Endodermal cell (in vitro differentiated cells): ENCODE measurements around the gene DGCR8. TPM values are rescaled to one million over a fixed set of nuclear protein-coding genes. Genes with fewer than 3 reads are reported as not detected.

Experiments
- DNase-seq: peaks from one replicate; pipeline ENCODE4 v3.0.0-alpha.2; 2017
- H3K27ac ChIP-seq: 2 replicates; pipeline ENCODE4 v1.5.1; 2013; ENCODE audit warnings: mild to moderate bottlenecking, low read depth, low read length, moderate library complexity
- H3K27me3 ChIP-seq: 2 replicates; pipeline ENCODE4 v1.6.1; 2013; ENCODE audit warnings: mild to moderate bottlenecking, low read length, moderate library complexity; ENCODE audit not compliant: insufficient read depth, control insufficient read depth, poor library complexity, severe bottlenecking
- H3K36me3 ChIP-seq: 2 replicates; pipeline ENCODE4 v1.7.0; 2013; ENCODE audit warnings: mild to moderate bottlenecking, low read length, moderate library complexity; ENCODE audit not compliant: control insufficient read depth, insufficient read depth
- H3K4me1 ChIP-seq: one replicate; pipeline ENCODE4 v1.7.0; 2013; ENCODE audit warnings: low read length; ENCODE audit not compliant: control insufficient read depth, insufficient read depth
- H3K4me3 ChIP-seq: 2 replicates; pipeline ENCODE4 v1.5.1; 2013; ENCODE audit warnings: mild to moderate bottlenecking, low read length, moderate library complexity
- H3K9ac ChIP-seq: 2 replicates; pipeline ENCODE4 v1.6.1; 2013; ENCODE audit warnings: mild to moderate bottlenecking, low read length, moderate library complexity; ENCODE audit not compliant: poor library complexity, severe bottlenecking; ENCODE audit errors: extremely low read depth
- H3K9me3 ChIP-seq: 2 replicates; pipeline ENCODE4 v1.6.1; 2013; ENCODE audit warnings: mild to moderate bottlenecking, low read length, moderate library complexity; ENCODE audit not compliant: control insufficient read depth
- H3K27ac Mint-ChIP-seq: 2 replicates; pipeline ENCODE4 v1.8.0; 2020; ENCODE audit warnings: mixed read lengths
- H3K27me3 Mint-ChIP-seq: 2 replicates; pipeline ENCODE4 v1.8.0; 2021; ENCODE audit warnings: mild to moderate bottlenecking, mixed read lengths; ENCODE audit not compliant: insufficient read depth
- H3K36me3 Mint-ChIP-seq: 2 replicates; pipeline ENCODE4 v1.8.0; 2020; ENCODE audit warnings: low read depth, mixed read lengths
- H3K4me1 Mint-ChIP-seq: 2 replicates; pipeline ENCODE4 v1.8.0; 2020; ENCODE audit warnings: mixed read lengths
- H3K4me3 Mint-ChIP-seq: 2 replicates; pipeline ENCODE4 v1.8.0; 2020; ENCODE audit warnings: mild to moderate bottlenecking, moderate library complexity, mixed read lengths
- H3K9me3 Mint-ChIP-seq: 2 replicates; pipeline ENCODE4 v1.8.0; 2020; ENCODE audit warnings: mild to moderate bottlenecking, mixed read lengths
- WGBS, 2 experiments: methylation state at CpG; one replicate each; pipeline versions ENCODE4 v1.1.5 to v1.1.7; 2013; ENCODE audit warnings: missing lambda C conversion rate in 2 of 2, mixed read lengths in 1 of 2; ENCODE audit not compliant: insufficient coverage in 1 of 2, insufficient read length in 1 of 2; 5-methylcytosine and 5-hydroxymethylcytosine counted together
- total RNA-seq, 2 donors: library from RNA; stranded (reverse); fragmentation: NEBNext Ultra II Directional in 1 of 2; extraction: Animal tissue kit (Norgen Biotek cat#: 25700) in 1 of 2; gene quantifications; 2 replicates in 1 of 2; 3 replicates in 1 of 2; pipeline ENCODE4 v1.2.1, GENCODE V29; 2021
- TF ChIP-seq, protein P1 (sequence below): fragments of 200-600 bp; sonication (generic); conservative IDR thresholded peaks from 2 replicates; pipeline ENCODE4 v1.5.0; 2021; ENCODE audit warnings: antibody characterized with exemption, mild to moderate bottlenecking

Gene DGCR8
- total RNA-seq, 2 donors from 2014 or later = 61.3 to 76.1 TPM

DNA sequence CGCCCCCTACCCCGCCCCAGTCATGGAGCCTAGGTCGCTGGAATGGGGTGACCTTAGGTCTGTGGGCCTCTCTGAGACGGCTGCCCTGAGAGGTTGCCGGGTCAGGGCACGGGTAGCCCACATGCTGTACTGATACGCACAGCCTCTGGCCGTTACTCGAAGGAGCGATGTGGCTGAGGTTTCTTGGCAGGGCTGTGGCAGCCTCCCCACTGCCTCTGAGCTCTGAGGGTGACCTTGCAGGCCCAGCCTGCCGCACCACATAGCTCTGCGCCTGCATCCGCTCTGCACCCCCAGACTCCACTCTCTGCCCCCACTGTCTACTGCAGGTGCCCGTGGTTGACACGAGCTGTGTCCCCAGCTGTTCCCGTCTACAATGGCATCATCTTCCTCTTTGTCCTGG, 58.8 kb downstream of the DGCR8 start:
- H3K4me3 Mint-ChIP-seq = no peak overlapping the region
- H3K9ac ChIP-seq = no peak overlapping the region
- no peak overlapping the region for H3K27ac ChIP-seq
- H3K36me3 Mint-ChIP-seq = peaks cover 7% of the 10 kb centered on the region
- no peaks in the 10 kb centered on the region for H3K4me1 Mint-ChIP-seq
- H3K4me3 ChIP-seq = no peak overlapping the region
- H3K27me3 Mint-ChIP-seq = no peaks in the 10 kb centered on the region
- TF ChIP-seq, protein P1, sequence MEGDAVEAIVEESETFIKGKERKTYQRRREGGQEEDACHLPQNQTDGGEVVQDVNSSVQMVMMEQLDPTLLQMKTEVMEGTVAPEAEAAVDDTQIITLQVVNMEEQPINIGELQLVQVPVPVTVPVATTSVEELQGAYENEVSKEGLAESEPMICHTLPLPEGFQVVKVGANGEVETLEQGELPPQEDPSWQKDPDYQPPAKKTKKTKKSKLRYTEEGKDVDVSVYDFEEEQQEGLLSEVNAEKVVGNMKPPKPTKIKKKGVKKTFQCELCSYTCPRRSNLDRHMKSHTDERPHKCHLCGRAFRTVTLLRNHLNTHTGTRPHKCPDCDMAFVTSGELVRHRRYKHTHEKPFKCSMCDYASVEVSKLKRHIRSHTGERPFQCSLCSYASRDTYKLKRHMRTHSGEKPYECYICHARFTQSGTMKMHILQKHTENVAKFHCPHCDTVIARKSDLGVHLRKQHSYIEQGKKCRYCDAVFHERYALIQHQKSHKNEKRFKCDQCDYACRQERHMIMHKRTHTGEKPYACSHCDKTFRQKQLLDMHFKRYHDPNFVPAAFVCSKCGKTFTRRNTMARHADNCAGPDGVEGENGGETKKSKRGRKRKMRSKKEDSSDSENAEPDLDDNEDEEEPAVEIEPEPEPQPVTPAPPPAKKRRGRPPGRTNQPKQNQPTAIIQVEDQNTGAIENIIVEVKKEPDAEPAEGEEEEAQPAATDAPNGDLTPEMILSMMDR = no peak
- DNase-seq = no peak
- no peaks in the 10 kb centered on the region for H3K27me3 ChIP-seq
- H3K36me3 ChIP-seq = peaks cover 7% of the 10 kb centered on the region
- H3K27ac Mint-ChIP-seq = no peak overlapping the region
- WGBS, 2 experiments = 92 to 95% methylated on average over 12 to 16 of the region's 16 CpGs
- H3K4me1 ChIP-seq = no peaks in the 10 kb centered on the region
- no peaks in the 10 kb centered on the region for H3K9me3 Mint-ChIP-seq
- no peaks in the 10 kb centered on the region for H3K9me3 ChIP-seq

DNA sequence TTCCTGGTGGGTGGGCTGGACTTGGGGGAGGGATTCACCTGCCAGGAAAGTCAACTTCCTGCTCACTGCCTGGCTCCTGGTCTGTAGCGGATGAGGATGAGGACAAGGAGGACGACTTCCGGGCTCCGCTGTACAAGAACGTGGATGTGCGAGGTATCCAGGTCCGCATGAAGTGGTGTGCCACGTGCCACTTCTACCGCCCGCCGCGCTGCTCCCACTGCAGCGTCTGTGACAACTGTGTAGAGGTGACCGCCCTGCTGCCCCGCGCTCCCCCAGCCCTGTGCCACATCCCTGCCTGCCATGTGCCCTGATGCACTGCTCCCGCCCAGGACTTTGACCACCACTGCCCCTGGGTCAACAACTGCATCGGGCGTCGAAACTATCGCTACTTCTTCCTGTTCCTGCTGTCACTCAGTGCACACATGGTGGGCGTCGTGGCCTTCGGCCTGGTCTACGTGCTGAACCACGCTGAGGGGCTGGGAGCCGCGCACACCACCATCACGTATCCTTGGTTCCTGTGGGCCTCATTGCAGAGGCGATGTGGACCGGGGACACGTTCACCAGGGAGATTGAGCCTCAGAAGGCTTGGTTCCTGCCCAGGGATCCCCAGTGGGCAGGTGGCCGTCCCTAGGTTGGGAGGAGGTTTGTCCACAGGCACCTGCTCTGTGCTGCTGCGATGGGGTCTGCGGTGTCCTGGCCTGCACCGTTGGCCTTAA, 59.5 kb downstream of the DGCR8 start:
- no peaks in the 10 kb centered on the region for H3K9me3 Mint-ChIP-seq
- 96 to 97% methylated on average over 35 to 36 of the region's 36 CpGs for WGBS, 2 experiments

DNA sequence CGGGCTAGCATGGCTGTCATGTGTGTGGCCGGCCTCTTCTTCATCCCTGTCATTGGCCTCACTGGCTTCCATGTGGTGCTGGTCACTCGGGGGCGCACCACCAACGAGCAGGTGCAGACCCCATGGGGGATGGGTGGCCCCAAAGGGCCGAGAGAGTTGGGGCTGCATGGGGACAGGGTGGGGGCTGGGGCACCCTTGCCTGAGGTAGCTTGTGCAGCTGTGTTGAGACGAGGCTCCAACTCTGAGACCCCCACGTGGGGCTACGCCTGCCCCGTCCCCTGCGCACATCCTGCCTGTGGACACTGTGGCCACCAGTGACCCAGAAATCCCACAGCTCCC, 60.0 kb downstream of the DGCR8 start:
- no peaks in the 10 kb centered on the region for H3K27me3 Mint-ChIP-seq
- Histone ChIP-seq H3K9ac (no peak overlapping the region), H3K27me3 (no peaks in the 10 kb centered on the region), H3K4me1 (no peaks in the 10 kb centered on the region), H3K4me3 (no peak overlapping the region), H3K36me3 (peaks cover 7% of the 10 kb centered on the region), H3K27ac (no peak overlapping the region), H3K9me3 (no peaks in the 10 kb centered on the region)
- H3K4me3 Mint-ChIP-seq = no peak overlapping the region
- no peak overlapping the region for H3K27ac Mint-ChIP-seq
- no peak for DNase-seq
- no peaks in the 10 kb centered on the region for H3K4me1 Mint-ChIP-seq
- TF ChIP-seq, protein P1 = no peak
- peaks cover 7% of the 10 kb centered on the region for H3K36me3 Mint-ChIP-seq
- WGBS, 2 experiments = 93 to 96% methylated on average over 8 to 11 of the region's 11 CpGs
- H3K9me3 Mint-ChIP-seq = no peaks in the 10 kb centered on the region

More for the DNA sequence above, 59.5 kb downstream of the DGCR8 start:
- Histone ChIP-seq H3K9me3 (no peaks in the 10 kb centered on the region), H3K4me3 (no peak overlapping the region), H3K36me3 (peaks cover 7% of the 10 kb centered on the region), H3K27me3 (no peaks in the 10 kb centered on the region), H3K9ac (no peak overlapping the region), H3K4me1 (no peaks in the 10 kb centered on the region), H3K27ac (no peak overlapping the region)
- H3K4me3 Mint-ChIP-seq = no peak overlapping the region
- TF ChIP-seq, protein P1 = no peak
- H3K27ac Mint-ChIP-seq = no peak overlapping the region
- H3K27me3 Mint-ChIP-seq = no peaks in the 10 kb centered on the region
- DNase-seq = no peak
- H3K4me1 Mint-ChIP-seq = no peaks in the 10 kb centered on the region
- H3K36me3 Mint-ChIP-seq = peaks cover 7% of the 10 kb centered on the region
